ENCODE data around the gene ARFGEF3. TPM values are rescaled to one million over a fixed set of nuclear protein-coding genes. Genes with fewer than 3 reads are reported as not detected.
"Not testable (repeated sequence)": the region's sequence is repeated elsewhere in the genome, so short reads cannot be mapped to it uniquely, and the experiment has no call there.

The ARFGEF3 gene
- polyA plus RNA-seq, 1 of the 3 experiments (the other 2 are of a cell fraction) = not detected

DNA sequence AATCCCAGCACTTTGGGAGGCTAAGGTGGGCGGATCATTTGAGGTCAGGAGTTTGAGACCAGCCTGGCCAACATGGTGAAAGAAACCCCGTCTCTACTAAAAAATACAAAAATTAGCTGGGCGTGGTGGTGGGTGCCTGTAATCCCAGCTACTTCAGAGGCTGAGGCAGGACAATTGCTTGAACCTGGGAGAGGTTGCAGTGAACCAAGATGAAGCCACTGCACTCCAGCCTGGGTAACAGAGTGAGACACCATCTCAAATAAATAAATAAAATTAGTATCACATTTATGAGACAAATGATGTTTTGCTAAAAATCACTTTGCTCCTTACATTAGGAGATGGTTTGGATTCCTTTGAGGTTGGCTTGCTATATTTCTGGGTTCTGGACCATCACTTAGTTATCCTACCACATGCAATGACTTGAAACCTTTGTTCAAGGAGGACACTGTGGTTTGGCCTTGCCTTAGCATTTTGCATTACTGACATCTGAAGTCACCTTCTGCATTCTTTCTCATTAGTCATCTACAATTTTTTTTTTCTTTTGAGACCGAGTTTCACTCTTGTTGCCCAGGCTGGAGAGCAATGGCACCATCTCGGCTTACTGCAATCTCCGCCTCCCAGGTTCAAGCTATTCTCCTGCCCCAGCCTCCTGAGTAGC lies 126.8 kb downstream of the ARFGEF3 start:
- CTCF ChIA-PET = interaction anchor here (1.1 kb wide), 1 partner anchor 9 kb away, joined by 4 read pairs; no protein-coding TSS in a partner anchor

DNA sequence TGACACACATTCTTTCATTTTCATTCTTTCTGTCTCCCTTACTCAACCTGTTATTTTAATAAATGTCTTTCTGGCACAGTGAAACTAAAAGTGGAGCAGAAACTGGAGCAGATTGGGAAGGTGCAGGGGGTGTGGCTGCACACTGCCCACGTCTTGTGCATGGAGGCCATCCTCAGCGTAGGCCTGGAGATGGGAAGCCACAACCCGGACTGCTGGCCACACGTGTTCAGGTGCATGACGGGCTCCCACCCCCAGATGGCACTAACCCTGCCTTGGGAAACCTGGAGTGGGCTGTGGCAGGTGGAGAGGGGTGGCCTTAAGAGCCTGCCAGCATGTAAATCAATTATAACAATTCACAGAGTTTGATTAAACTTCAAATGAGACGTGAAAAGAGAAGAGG lies 128.0 kb downstream of the ARFGEF3 start:
- Histone ChIP-seq H2AFZ (ENCODE audit: low read depth) (no peak overlapping the region), H3K4me2 (no peak overlapping the region), H3F3A (replicated peaks; ENCODE audit: insufficient read depth) (no peaks in the 10 kb centered on the region), H3K27ac (ENCODE audit: low read depth in 2 of 2, low read length in 1 of 2) (no peak overlapping the region), H3K27me3 (ENCODE audit: insufficient read depth) (0 out of 2 replicates have a peak, but pooled peaks cover 4% of the 10 kb centered on the region), H3K9me3 (no peaks in the 10 kb centered on the region), H3K4me1 (ENCODE audit: control insufficient read depth in 1 of 2, insufficient read depth in 2 of 2, low read depth in 1 of 2, low read length in 1 of 2) (no peaks in the 10 kb centered on the region), H3K79me2 (ENCODE audit: insufficient read depth) (no peaks in the 10 kb centered on the region), H3K9ac (no peak overlapping the region), H3K36me3 (replicated peaks in 1 of 2; ENCODE audit: control insufficient read depth in 1 of 2, insufficient read depth in 2 of 2, low read length in 1 of 2) (no peaks in the 10 kb centered on the region), H3K4me3 (ENCODE audit: low read depth in 2 of 2, low read length in 1 of 2) (no peak overlapping the region), H3K9me2 (no peaks in the 10 kb centered on the region), H4K20me1 (ENCODE audit: insufficient read depth) (no peaks in the 10 kb centered on the region)
- ChIA-PET POLR2A (no interaction called here), CTCF (interaction anchor here (0.6 to 1.1 kb wide), 3 partner anchors 11 to 174 kb away, joined by 3 to 4 read pairs (median 3); no protein-coding TSS in a partner anchor)
- TF ChIP-seq ELF1 (IDR thresholded peaks at IDR 0.05) (no peak), TCF12 (IDR thresholded peaks at IDR 0.05) (no peak), MEF2A (IDR thresholded peaks at IDR 0.05; ENCODE audit: borderline replicate concordance, low read depth) (no peak), YY1 (IDR thresholded peaks at IDR 0.05; ENCODE audit: low read depth) (no peak), GABPA (IDR thresholded peaks at IDR 0.05; ENCODE audit: low read depth) (no peak), POLR2AphosphoS5 (IDR thresholded peaks at IDR 0.05; ENCODE audit: low read depth, low read length) (no peak)
- TF ChIP-seq, protein P1, sequence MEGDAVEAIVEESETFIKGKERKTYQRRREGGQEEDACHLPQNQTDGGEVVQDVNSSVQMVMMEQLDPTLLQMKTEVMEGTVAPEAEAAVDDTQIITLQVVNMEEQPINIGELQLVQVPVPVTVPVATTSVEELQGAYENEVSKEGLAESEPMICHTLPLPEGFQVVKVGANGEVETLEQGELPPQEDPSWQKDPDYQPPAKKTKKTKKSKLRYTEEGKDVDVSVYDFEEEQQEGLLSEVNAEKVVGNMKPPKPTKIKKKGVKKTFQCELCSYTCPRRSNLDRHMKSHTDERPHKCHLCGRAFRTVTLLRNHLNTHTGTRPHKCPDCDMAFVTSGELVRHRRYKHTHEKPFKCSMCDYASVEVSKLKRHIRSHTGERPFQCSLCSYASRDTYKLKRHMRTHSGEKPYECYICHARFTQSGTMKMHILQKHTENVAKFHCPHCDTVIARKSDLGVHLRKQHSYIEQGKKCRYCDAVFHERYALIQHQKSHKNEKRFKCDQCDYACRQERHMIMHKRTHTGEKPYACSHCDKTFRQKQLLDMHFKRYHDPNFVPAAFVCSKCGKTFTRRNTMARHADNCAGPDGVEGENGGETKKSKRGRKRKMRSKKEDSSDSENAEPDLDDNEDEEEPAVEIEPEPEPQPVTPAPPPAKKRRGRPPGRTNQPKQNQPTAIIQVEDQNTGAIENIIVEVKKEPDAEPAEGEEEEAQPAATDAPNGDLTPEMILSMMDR (IDR thresholded peaks at IDR 0.05) = 0 out of 2 replicates have a peak, but pooled peaks have one; percentile 7
- TF ChIP-seq, protein P2, sequence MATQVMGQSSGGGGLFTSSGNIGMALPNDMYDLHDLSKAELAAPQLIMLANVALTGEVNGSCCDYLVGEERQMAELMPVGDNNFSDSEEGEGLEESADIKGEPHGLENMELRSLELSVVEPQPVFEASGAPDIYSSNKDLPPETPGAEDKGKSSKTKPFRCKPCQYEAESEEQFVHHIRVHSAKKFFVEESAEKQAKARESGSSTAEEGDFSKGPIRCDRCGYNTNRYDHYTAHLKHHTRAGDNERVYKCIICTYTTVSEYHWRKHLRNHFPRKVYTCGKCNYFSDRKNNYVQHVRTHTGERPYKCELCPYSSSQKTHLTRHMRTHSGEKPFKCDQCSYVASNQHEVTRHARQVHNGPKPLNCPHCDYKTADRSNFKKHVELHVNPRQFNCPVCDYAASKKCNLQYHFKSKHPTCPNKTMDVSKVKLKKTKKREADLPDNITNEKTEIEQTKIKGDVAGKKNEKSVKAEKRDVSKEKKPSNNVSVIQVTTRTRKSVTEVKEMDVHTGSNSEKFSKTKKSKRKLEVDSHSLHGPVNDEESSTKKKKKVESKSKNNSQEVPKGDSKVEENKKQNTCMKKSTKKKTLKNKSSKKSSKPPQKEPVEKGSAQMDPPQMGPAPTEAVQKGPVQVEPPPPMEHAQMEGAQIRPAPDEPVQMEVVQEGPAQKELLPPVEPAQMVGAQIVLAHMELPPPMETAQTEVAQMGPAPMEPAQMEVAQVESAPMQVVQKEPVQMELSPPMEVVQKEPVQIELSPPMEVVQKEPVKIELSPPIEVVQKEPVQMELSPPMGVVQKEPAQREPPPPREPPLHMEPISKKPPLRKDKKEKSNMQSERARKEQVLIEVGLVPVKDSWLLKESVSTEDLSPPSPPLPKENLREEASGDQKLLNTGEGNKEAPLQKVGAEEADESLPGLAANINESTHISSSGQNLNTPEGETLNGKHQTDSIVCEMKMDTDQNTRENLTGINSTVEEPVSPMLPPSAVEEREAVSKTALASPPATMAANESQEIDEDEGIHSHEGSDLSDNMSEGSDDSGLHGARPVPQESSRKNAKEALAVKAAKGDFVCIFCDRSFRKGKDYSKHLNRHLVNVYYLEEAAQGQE (IDR thresholded peaks at IDR 0.05; ENCODE audit: low read depth, low read length) = no peak
- TF ChIP-seq, protein P3, sequence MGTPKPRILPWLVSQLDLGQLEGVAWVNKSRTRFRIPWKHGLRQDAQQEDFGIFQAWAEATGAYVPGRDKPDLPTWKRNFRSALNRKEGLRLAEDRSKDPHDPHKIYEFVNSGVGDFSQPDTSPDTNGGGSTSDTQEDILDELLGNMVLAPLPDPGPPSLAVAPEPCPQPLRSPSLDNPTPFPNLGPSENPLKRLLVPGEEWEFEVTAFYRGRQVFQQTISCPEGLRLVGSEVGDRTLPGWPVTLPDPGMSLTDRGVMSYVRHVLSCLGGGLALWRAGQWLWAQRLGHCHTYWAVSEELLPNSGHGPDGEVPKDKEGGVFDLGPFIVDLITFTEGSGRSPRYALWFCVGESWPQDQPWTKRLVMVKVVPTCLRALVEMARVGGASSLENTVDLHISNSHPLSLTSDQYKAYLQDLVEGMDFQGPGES (IDR thresholded peaks at IDR 0.05; ENCODE audit: low read depth, low read length) = no peak
- WGBS (ENCODE audit: low lambda C conversion rate) = 33% methylated on average over 6 of the region's 6 CpGs
- DNase-seq = peak; percentile 28

More for the DNA sequence above, 126.8 kb downstream of the ARFGEF3 start:
- H3F3A ChIP-seq (replicated peaks; ENCODE audit: insufficient read depth); H3K27ac ChIP-seq (ENCODE audit: low read depth in 2 of 2, low read length in 1 of 2); H2AFZ ChIP-seq (ENCODE audit: low read depth); H3K36me3 ChIP-seq (replicated peaks in 1 of 2; ENCODE audit: control insufficient read depth in 1 of 2, insufficient read depth in 2 of 2, low read length in 1 of 2); POLR2A ChIA-PET; DNase-seq; H3K79me2 ChIP-seq (ENCODE audit: insufficient read depth); H3K9ac ChIP-seq; H3K27me3 ChIP-seq (ENCODE audit: insufficient read depth); H4K20me1 ChIP-seq (ENCODE audit: insufficient read depth); H3K9me3 ChIP-seq; H3K4me3 ChIP-seq (ENCODE audit: low read depth in 2 of 2, low read length in 1 of 2); H3K4me1 ChIP-seq (ENCODE audit: control insufficient read depth in 1 of 2, insufficient read depth in 2 of 2, low read depth in 1 of 2, low read length in 1 of 2); H3K9me2 ChIP-seq; H3K4me2 ChIP-seq: not testable (repeated sequence)
- 0 out of 2 replicates have a peak, but pooled peaks have one; percentile 15 for TF ChIP-seq JUND (IDR thresholded peaks at IDR 0.05)
- peak; percentile 9; the same call in 1 of the 2 replicates for TF ChIP-seq TCF12 (IDR thresholded peaks at IDR 0.05)
- TF ChIP-seq FOSL2 (IDR thresholded peaks at IDR 0.05; ENCODE audit: borderline replicate concordance, low read depth) = 0 out of 2 replicates have a peak, but pooled peaks have one; percentile 17
- TF ChIP-seq NFIC (IDR thresholded peaks at IDR 0.05; ENCODE audit: borderline replicate concordance) = 0 out of 2 replicates have a peak, but pooled peaks have one; percentile 8
- TF ChIP-seq, protein P4, sequence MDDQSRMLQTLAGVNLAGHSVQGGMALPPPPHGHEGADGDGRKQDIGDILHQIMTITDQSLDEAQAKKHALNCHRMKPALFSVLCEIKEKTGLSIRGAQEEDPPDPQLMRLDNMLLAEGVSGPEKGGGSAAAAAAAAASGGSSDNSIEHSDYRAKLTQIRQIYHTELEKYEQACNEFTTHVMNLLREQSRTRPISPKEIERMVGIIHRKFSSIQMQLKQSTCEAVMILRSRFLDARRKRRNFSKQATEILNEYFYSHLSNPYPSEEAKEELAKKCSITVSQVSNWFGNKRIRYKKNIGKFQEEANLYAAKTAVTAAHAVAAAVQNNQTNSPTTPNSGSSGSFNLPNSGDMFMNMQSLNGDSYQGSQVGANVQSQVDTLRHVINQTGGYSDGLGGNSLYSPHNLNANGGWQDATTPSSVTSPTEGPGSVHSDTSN (IDR thresholded peaks at IDR 0.05) = 0 out of 2 replicates have a peak, but pooled peaks have one; percentile 11
- WGBS (ENCODE audit: low lambda C conversion rate) = 45% methylated on average over 6 of the region's 6 CpGs
